AG09309 (cell line): ENCODE measurements around the gene SLC5A1.

ENCODE experiments used
- DNase-seq: peaks from one replicate; pipeline ENCODE4 v3.0.0-alpha.2; 2010; ENCODE audit warnings: low read depth
- H3K4me3 ChIP-seq: 2 replicates; pipeline ENCODE4 v1.5.1; 2011; ENCODE audit warnings: mild to moderate bottlenecking, low read depth, low read length, moderate library complexity; ENCODE audit not compliant: control insufficient read depth
- TF ChIP-seq, protein P1 (sequence below): IDR thresholded peaks from 2 replicates; pipeline ENCODE4 v1.5.1; 2011; ENCODE audit warnings: mild to moderate bottlenecking, low read depth, low read length, inconsistent platforms; ENCODE audit not compliant: insufficient read depth, control insufficient read depth; ENCODE audit errors: missing control alignments

Gene SLC5A1

DNA sequence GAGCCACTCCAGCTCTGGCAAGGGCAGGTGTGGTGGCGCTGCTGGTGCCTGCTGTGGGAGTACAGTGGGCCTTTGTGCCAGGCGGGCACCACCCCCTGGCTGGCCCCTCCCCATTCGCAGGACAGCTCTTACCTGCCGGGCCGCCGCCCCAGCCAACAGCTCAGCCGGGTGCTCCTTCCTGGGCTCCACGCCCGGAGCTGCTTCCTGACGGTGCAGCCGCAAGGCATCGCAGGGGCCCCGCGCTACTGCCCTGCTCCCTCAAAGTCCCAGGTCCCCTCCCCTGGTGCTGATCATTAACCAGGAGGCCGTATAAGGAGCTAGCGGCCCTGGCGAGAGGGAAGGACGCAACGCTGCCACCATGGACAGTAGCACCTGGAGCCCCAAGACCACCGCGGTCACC, at the start of gene SLC5A1:
Gene SLC5A1, plus strand, starts transcription at position 338 of the 400 bp plus-strand sequence. Its CDS starts 21 bp downstream, at position 359.
- DNase-seq = no peak
- H3K4me3 ChIP-seq = no peak within 1 kb of the TSS
- TF ChIP-seq, protein P1, sequence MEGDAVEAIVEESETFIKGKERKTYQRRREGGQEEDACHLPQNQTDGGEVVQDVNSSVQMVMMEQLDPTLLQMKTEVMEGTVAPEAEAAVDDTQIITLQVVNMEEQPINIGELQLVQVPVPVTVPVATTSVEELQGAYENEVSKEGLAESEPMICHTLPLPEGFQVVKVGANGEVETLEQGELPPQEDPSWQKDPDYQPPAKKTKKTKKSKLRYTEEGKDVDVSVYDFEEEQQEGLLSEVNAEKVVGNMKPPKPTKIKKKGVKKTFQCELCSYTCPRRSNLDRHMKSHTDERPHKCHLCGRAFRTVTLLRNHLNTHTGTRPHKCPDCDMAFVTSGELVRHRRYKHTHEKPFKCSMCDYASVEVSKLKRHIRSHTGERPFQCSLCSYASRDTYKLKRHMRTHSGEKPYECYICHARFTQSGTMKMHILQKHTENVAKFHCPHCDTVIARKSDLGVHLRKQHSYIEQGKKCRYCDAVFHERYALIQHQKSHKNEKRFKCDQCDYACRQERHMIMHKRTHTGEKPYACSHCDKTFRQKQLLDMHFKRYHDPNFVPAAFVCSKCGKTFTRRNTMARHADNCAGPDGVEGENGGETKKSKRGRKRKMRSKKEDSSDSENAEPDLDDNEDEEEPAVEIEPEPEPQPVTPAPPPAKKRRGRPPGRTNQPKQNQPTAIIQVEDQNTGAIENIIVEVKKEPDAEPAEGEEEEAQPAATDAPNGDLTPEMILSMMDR = no peak

DNA sequence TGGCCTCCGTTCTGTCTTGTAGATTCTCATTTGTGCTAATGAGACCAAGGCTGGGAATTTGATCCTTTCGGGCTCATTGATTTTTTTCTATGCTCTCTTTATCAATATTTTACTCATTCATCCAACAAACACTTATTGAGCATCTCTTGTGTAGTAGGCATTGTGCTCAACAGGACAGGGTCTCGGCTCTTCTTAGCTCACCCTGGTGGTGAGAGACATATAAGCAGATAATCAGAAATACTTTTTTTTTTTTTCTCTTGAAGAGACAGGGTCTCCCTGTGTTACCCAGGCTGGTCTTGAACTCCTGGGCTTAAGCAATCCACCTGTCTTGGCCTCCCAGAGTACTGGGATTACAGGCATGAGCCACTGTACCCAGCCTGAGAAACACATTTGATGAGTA, 48.0 kb upstream of the SLC5A1 start:
- H3K4me3 ChIP-seq = no peak overlapping the region
- TF ChIP-seq, protein P1 = peak; percentile 18
- no peak for DNase-seq

DNA sequence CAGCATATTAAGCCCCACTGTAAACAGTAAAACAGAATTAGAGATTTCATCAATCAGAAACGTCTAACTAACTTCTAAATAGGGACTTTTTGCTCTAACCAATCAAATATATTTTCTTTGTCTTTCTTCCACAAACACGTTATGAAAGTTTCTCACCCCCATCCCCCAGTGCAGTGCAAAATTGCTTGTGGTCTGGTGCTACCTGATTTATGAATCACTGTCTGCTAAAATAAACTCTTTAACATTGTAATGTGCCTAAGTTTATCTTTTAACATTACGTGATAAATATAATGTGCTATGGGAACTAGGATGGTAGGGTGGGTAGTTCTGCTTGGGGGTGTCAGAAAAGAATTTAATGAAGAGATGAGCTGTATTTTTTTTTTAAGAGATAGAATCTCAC, 47.3 kb upstream of the SLC5A1 start:
- TF ChIP-seq, protein P1 = no peak
- H3K4me3 ChIP-seq = no peak overlapping the region
- DNase-seq = no peak

DNA sequence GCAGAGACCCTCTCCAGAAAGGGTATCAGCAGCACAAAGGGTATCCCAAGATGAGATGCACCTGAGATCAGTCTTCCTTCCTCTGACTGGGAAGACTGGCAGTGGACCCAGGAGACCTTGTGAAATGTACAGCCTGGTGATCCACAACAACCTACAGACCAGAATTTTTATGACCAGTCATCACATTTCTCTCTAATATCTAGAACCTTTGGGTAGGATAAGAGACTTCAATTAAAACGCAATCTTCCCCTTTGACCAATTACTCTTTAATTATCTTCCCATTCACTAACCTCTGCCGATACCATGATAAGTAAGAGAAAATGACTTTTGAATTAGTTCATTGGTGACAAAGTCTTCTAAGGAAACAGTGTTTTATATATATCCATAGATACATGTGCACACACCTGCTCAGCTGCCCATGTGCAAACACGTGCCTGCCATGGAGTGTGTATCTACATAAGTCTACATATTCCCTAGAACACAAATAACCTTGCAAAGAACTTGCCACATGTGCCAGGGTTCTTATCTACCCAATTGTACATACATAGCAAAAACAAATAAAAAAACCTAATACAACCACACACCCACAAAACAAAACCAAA, 44.2 kb upstream of the SLC5A1 start:
- H3K4me3 ChIP-seq = no peak overlapping the region
- TF ChIP-seq, protein P1 = no peak
- no peak for DNase-seq

DNA sequence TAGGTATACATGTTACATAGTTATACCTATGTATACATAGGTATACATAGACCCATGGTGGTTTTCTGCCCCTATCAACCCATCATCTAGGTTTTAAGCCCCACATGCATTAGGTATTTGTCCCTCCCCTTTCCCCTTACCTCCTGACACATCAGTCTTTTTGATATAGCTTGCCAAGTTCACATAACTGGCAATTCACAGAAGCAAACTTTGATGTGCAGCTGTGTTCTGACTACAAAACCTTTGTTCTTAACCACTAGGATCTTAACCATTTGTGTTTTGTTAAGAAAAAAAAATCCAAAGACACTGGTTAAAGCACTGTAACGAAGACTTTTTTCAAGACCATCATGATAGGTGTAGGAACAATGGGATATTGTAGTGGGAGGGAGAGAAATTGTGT, 42.9 kb upstream of the SLC5A1 start:
- DNase-seq = no peak
- H3K4me3 ChIP-seq = no peak overlapping the region
- TF ChIP-seq, protein P1 = no peak

DNA sequence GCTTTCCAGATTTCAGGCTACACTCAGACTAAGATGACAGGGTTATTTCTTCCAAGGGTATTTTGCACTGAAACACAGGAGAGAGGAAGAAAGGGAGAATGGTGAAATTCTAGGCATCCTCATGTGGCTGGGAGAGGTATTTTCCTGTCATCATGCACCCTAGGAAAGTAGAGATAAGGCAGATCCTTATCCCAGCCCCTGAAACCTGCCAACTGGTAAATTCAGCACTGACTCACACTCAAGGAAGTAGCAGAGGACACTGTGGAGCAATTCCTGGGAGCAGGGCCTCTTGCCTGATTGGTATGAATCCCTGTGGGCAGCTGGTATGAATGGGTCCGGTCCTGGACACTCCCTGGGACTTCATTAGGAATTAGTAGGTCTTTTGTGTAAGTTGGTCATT, 37.6 kb upstream of the SLC5A1 start:
- DNase-seq = peak; percentile 24
- TF ChIP-seq, protein P1 = no peak
- H3K4me3 ChIP-seq = no peak overlapping the region

DNA sequence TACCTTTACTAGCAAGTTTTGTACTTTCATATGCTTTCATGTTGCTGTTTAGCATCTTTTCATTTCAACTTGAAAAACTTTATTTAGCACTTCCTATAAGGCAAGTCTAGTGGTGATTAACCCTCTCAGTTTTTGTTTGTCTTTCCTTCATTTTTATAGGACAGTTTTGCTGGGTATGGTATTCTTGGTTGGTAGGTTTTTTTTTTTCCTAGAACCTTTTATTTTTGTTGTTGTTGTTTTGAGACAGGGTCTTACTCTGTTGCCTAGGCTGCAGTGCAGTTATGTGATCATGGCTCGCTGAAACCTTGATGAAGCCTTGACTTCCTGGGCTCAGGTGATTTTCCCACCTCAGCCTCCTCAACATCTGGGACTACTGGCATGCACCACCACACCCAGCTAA, 29.9 kb upstream of the SLC5A1 start:
- H3K4me3 ChIP-seq = no peak overlapping the region
- no peak for DNase-seq

More for the DNA sequence above, 29.9 kb upstream of the SLC5A1 start:
- TF ChIP-seq, protein P1 = no peak
